Measurements from ENCODE around the gene HOXB8. TPM values are rescaled to one million over a fixed set of nuclear protein-coding genes. Genes with fewer than 3 reads are reported as not detected.

HOXB8 gene
- total and polyA plus RNA-seq, 2 of the 13 experiments (the other 11 are each of a cell fraction or from before 2014, with no cell fraction given), result not detected

DNA sequence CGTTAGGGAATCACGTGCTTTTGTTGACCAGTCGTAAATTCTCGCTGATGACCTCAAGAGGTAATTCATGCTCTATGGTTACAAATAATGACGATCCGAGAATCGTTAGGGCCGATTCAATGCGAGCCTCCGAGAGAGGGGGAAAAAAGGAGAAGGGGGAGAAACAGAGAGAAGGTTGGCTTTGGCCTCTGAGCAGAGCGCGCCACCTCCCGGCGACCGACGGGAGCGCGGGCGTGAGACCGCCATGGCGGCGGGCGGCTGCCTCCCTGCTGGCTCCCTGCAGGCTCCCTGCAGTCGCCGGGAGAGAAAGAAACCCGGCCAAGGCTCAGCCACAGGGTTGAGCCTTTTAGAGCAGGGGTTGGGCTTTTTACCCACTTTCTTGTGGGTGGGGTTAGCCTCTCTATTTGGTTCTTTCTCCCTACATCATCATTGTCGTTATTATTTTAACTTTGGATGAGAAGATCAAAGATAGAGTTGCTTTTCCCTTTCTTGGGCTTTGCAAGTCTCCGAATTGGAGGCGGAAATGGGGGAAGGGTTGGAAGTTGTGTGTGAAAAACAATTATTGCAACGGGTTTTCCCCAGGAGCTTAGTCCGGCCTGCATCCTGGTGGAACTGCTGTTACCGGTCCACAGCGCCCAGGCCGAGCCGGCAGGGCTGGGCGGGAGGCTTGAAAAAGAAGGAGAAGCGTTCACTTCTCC, 21.1 kb downstream of the HOXB8 start (continued):
- TF ChIP-seq HOXA3 (CRISPR knock-in tag; IDR thresholded peaks at IDR 0.05), result peak; percentile 55; the same call in 1 of the 2 replicates
- no peak for TF ChIP-seq SP1 (IDR thresholded peaks at IDR 0.05)
- TF ChIP-seq SP1 (CRISPR knock-in tag; IDR thresholded peaks at IDR 0.05), result 0 out of 2 replicates have a peak, but pooled peaks have one; percentile 24
- peak; percentile 35; the same call in 1 of the 2 replicates for TF ChIP-seq ZNF775 (CRISPR knock-in tag; IDR thresholded peaks at IDR 0.05; ENCODE audit: borderline replicate concordance)
- TF ChIP-seq FOXO1 (CRISPR knock-in tag; IDR thresholded peaks at IDR 0.05), result peak; percentile 42; the same call in 1 of the 2 replicates
- no peak for TF ChIP-seq ETS1 (CRISPR knock-in tag; IDR thresholded peaks at IDR 0.05)
- peak; percentile 76 for TF ChIP-seq STAG1 (CRISPR knock-in tag; IDR thresholded peaks at IDR 0.05)
- peak; percentile 29; the same call in 1 of the 2 replicates for TF ChIP-seq NFKB2 (CRISPR knock-in tag; IDR thresholded peaks at IDR 0.05; ENCODE audit: borderline replicate concordance)

- Histone ChIP-seq H3K9me3 (ENCODE audit: low read length) (no peaks in the 10 kb centered on the region), H2AFZ (ENCODE audit: low read length) (no peak within 1 kb of the TSS), H3K79me2 (ENCODE audit: insufficient read depth, low read length) (no peaks in the 10 kb centered on the region), H3K4me1 (ENCODE audit: insufficient read depth, low read length) (0 out of 2 replicates have a peak, but pooled peaks cover 6% of the 10 kb centered on the region), H3K27ac (ENCODE audit: extremely low read length, insufficient read depth, low read length) (no peak within 1 kb of the TSS), H4K20me1 (ENCODE audit: insufficient read depth, low read length) (no peaks in the 10 kb centered on the region; the same call in 1 of the 2 replicates), H3K9ac (ENCODE audit: insufficient read depth, low read depth, low read length) (no peak within 1 kb of the TSS), H3K4me3 (replicated peaks in 1 of 3; ENCODE audit: insufficient read depth in 1 of 3, low read depth in 2 of 3, low read length in 3 of 3) (peak within 1 kb of the TSS in 1 of 3 experiments; percentile 9; a peak in 1 of 6 replicates), H3K4me2 (ENCODE audit: low read depth, low read length) (peak within 1 kb of the TSS; percentile 41), H3K27me3 (ENCODE audit: control insufficient read depth in 1 of 2, insufficient read depth in 2 of 2, low read length in 2 of 2) (peaks cover 47 to 91% of the 10 kb centered on the region in 2 experiments), H3K36me3 (replicated peaks in 1 of 2; ENCODE audit: control insufficient read depth in 1 of 2, insufficient read depth in 2 of 2, low read length in 2 of 2) (no peaks in the 10 kb centered on the region)
- ATAC-seq (no peak), FAIRE-seq (no peak), DNase-seq (ENCODE audit: low spot score) (no peak)
- BruUV-seq (replicated peaks), result no TSS peak
- in situ Hi-C loops (cut with HindIII; ENCODE audit: extremely low pct_ligation_motif_present, low pct_unique_long_range_greater_than_20kb), result no loop called here
- WGBS (ENCODE audit: low lambda C conversion rate), result 44% methylated on average over 49 of the region's 50 CpGs
- intact Hi-C loops (cut with micrococcal nuclease; ENCODE audit: unreplicated experiment), result no loop called here
- POLR2A ChIA-PET, result interaction anchor here (0.6 kb wide), 1 partner anchor 435 kb away, joined by 3 read pairs; no protein-coding TSS in a partner anchor
- CTCF ChIA-PET (ENCODE audit: low intra/inter-chr PET ratio, low total read pairs), result interaction anchor here (1.4 to 1.9 kb wide), 3 partner anchors 258 to 440 kb away, joined by 4 to 7 read pairs (median 5); no protein-coding TSS in a partner anchor
- TF ChIP-seq ZSCAN29 (CRISPR knock-in tag; conservative IDR thresholded peaks at IDR 0.05), result no peak
- no peak for TF ChIP-seq ZFP90 (CRISPR knock-in tag; IDR thresholded peaks at IDR 0.05; ENCODE audit: borderline replicate concordance)
- no peak for TF ChIP-seq NCOA2 (CRISPR knock-in tag; IDR thresholded peaks at IDR 0.05)
- TF ChIP-seq SNAPC2 (CRISPR knock-in tag; IDR thresholded peaks at IDR 0.05), result no peak
- TF ChIP-seq ZBTB8A (CRISPR knock-in tag; IDR thresholded peaks at IDR 0.05; ENCODE audit: borderline replicate concordance, low read depth), result no peak
- TF ChIP-seq BHLHE40 (IDR thresholded peaks at IDR 0.05; ENCODE audit: low read length), result no peak
- TF ChIP-seq ISL2 (CRISPR knock-in tag; IDR thresholded peaks at IDR 0.05), result no peak
- TF ChIP-seq MED1 (CRISPR knock-in tag; IDR thresholded peaks at IDR 0.05), result no peak
- no peak for TF ChIP-seq CEBPG (CRISPR knock-in tag; IDR thresholded peaks at IDR 0.05)
- TF ChIP-seq ZNF619 (CRISPR knock-in tag; IDR thresholded peaks at IDR 0.05), result no peak
- TF ChIP-seq, protein P1, sequence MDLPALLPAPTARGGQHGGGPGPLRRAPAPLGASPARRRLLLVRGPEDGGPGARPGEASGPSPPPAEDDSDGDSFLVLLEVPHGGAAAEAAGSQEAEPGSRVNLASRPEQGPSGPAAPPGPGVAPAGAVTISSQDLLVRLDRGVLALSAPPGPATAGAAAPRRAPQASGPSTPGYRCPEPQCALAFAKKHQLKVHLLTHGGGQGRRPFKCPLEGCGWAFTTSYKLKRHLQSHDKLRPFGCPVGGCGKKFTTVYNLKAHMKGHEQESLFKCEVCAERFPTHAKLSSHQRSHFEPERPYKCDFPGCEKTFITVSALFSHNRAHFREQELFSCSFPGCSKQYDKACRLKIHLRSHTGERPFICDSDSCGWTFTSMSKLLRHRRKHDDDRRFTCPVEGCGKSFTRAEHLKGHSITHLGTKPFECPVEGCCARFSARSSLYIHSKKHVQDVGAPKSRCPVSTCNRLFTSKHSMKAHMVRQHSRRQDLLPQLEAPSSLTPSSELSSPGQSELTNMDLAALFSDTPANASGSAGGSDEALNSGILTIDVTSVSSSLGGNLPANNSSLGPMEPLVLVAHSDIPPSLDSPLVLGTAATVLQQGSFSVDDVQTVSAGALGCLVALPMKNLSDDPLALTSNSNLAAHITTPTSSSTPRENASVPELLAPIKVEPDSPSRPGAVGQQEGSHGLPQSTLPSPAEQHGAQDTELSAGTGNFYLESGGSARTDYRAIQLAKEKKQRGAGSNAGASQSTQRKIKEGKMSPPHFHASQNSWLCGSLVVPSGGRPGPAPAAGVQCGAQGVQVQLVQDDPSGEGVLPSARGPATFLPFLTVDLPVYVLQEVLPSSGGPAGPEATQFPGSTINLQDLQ (CRISPR knock-in tag; IDR thresholded peaks at IDR 0.05), result no peak
- TF ChIP-seq ZNF180 (CRISPR knock-in tag; IDR thresholded peaks at IDR 0.05; ENCODE audit: borderline replicate concordance, low read depth), result no peak
- no peak for TF ChIP-seq CCAR2 (optimal IDR thresholded peaks at IDR 0.05; ENCODE audit: low read depth, low read length)
Observed at GRCh38 chr17:48593126-48593829, 21.8 kb downstream of the HOXB8 start, which contains the start of gene HOXB5. TSS of gene HOXB5 (minus strand) at chr17:48593779. CDS start at chr17:48593682, 97 bp downstream.

Data from HepG2 (cell line).